H9 (cell line): Measurements from ENCODE around the gene MUC4. TPM values are rescaled to one million over a fixed set of nuclear protein-coding genes. Genes with fewer than 3 reads are reported as not detected.

ENCODE experiments used
- DNase-seq: peaks from one replicate; pipeline ENCODE4 v3.0.0-alpha.2; 2017
- H2AFZ ChIP-seq: one replicate; pipeline ENCODE4 v1.6.1; 2013; ENCODE audit warnings: mild to moderate bottlenecking, low read length, control low read depth, moderate library complexity
- H2AK5ac ChIP-seq: 2 replicates; pipeline ENCODE4 v1.6.1; 2013; ENCODE audit warnings: low read length, control low read depth, mixed read lengths; ENCODE audit not compliant: insufficient read length
- H2BK120ac ChIP-seq: one replicate; pipeline ENCODE4 v1.6.1; 2013; ENCODE audit warnings: low read depth, mild to moderate bottlenecking, low read length, control low read depth, inconsistent platforms; ENCODE audit not compliant: poor library complexity, severe bottlenecking
- H2BK12ac ChIP-seq: 2 replicates; pipeline ENCODE4 v1.6.1; 2013; ENCODE audit warnings: low read length, control low read depth, mixed read lengths, low read depth; ENCODE audit not compliant: insufficient read length
- H2BK15ac ChIP-seq: 2 replicates; pipeline ENCODE4 v1.6.1; 2013; ENCODE audit warnings: low read depth, low read length, control low read depth
- H2BK20ac ChIP-seq: one replicate; pipeline ENCODE4 v1.6.1; 2013; ENCODE audit warnings: low read depth, mild to moderate bottlenecking, low read length, control low read depth, inconsistent platforms; ENCODE audit not compliant: poor library complexity, severe bottlenecking
- H2BK5ac ChIP-seq: 2 replicates; pipeline ENCODE4 v1.6.1; 2013; ENCODE audit warnings: low read length, control low read depth, mixed read lengths; ENCODE audit not compliant: insufficient read length
- H3K14ac ChIP-seq: 2 replicates; pipeline ENCODE4 v1.6.1; 2013; ENCODE audit warnings: low read length, control low read depth; ENCODE audit not compliant: insufficient read depth
- H3K18ac ChIP-seq: 2 replicates; pipeline ENCODE4 v1.6.1; 2013; ENCODE audit warnings: low read depth, mild to moderate bottlenecking, mixed read lengths, low read length, control low read depth; ENCODE audit not compliant: insufficient read length
- H3K23ac ChIP-seq: 2 replicates; pipeline ENCODE4 v1.6.1; 2013; ENCODE audit warnings: low read length, control low read depth, mixed read lengths, low read depth; ENCODE audit not compliant: insufficient read length
- H3K23me2 ChIP-seq: 2 replicates; pipeline ENCODE4 v1.6.1; 2013; ENCODE audit warnings: low read depth, mild to moderate bottlenecking, mixed read lengths, low read length, control low read depth; ENCODE audit not compliant: insufficient read length, poor library complexity, severe bottlenecking
- H3K27ac ChIP-seq: 2 replicates; pipeline ENCODE4 v1.5.1; 2013; ENCODE audit warnings: low read length, control low read depth, mixed read lengths, low read depth; ENCODE audit not compliant: insufficient read length
- H3K27me3 ChIP-seq: 2 replicates; pipeline ENCODE4 v1.6.1; 2013; ENCODE audit warnings: low read length, control low read depth, inconsistent platforms; ENCODE audit not compliant: insufficient read depth
- H3K4ac ChIP-seq: 2 replicates; pipeline ENCODE4 v1.6.1; 2013; ENCODE audit warnings: low read depth, mild to moderate bottlenecking, control low read depth, inconsistent platforms, low read length, moderate library complexity
- H3K4me1 ChIP-seq: 2 replicates; pipeline ENCODE4 v1.6.1; 2013; ENCODE audit warnings: low read length, control low read depth, inconsistent platforms; ENCODE audit not compliant: insufficient read depth
- H3K4me2 ChIP-seq: 2 replicates; pipeline ENCODE4 v1.6.1; 2013; ENCODE audit warnings: low read length, control low read depth, mixed read lengths; ENCODE audit not compliant: insufficient read length, insufficient read depth
- H3K56ac ChIP-seq: 2 replicates; pipeline ENCODE4 v1.6.1; 2013; ENCODE audit warnings: low read depth, mild to moderate bottlenecking, mixed read lengths, low read length, control low read depth; ENCODE audit not compliant: insufficient read length
- H3K79me1 ChIP-seq: 2 replicates; pipeline ENCODE4 v1.6.1; 2013; ENCODE audit warnings: low read depth, mild to moderate bottlenecking, moderate library complexity, low read length, control low read depth, inconsistent platforms; ENCODE audit not compliant: insufficient read depth, poor library complexity, severe bottlenecking
- H3K79me2 ChIP-seq: 2 replicates; pipeline ENCODE4 v1.6.1; 2013; ENCODE audit warnings: low read length, control low read depth, inconsistent platforms; ENCODE audit not compliant: insufficient read depth
- H3K9ac ChIP-seq: 2 replicates; pipeline ENCODE4 v1.6.1; 2013; ENCODE audit warnings: low read length, control low read depth, mixed read lengths; ENCODE audit not compliant: insufficient read length; ENCODE audit errors: extremely low read depth
- H3K9me3 ChIP-seq: one replicate; pipeline ENCODE4 v1.6.1; 2013; ENCODE audit warnings: low read depth, low read length, inconsistent platforms; ENCODE audit not compliant: control insufficient read depth
- H3T11ph ChIP-seq: one replicate; pipeline ENCODE4 v1.6.1; 2013; ENCODE audit warnings: mild to moderate bottlenecking, low read length, control low read depth, inconsistent platforms
- H4K20me1 ChIP-seq: one replicate; pipeline ENCODE4 v1.6.1; 2013; ENCODE audit not compliant: control insufficient read depth, insufficient read length, insufficient read depth
- H4K5ac ChIP-seq: 2 replicates; pipeline ENCODE4 v1.6.1; 2013; ENCODE audit warnings: low read depth, mild to moderate bottlenecking, mixed read lengths, low read length, control low read depth; ENCODE audit not compliant: insufficient read length
- H4K8ac ChIP-seq: replicated peaks from 2 replicates; pipeline ENCODE4 v1.6.1; 2013; ENCODE audit warnings: low read length, control low read depth, mixed read lengths, low read depth; ENCODE audit not compliant: insufficient read length
- H4K91ac ChIP-seq: 2 replicates; pipeline ENCODE4 v1.6.1; 2013; ENCODE audit warnings: low read depth, mild to moderate bottlenecking, moderate library complexity, mixed read lengths, low read length, control low read depth; ENCODE audit not compliant: insufficient read length
- H3K27ac Mint-ChIP-seq, 3 experiments: 2 replicates in 2 of 3; 3 replicates in 1 of 3; pipeline ENCODE4 v1.8.0; 2020 to 2021; ENCODE audit warnings: mixed read lengths in 3 of 3, mild to moderate bottlenecking in 1 of 3, moderate library complexity in 1 of 3
- H3K27me3 Mint-ChIP-seq: 2 replicates; pipeline ENCODE4 v1.8.0; 2021; ENCODE audit warnings: low read depth, mild to moderate bottlenecking, moderate library complexity, mixed read lengths
- H3K36me3 Mint-ChIP-seq, 3 experiments: 2 replicates in 2 of 3; 3 replicates in 1 of 3; pipeline ENCODE4 v1.8.0; 2020 to 2021; ENCODE audit warnings: low read depth in 3 of 3, mixed read lengths in 3 of 3; ENCODE audit not compliant: insufficient read depth in 1 of 3
- H3K4me1 Mint-ChIP-seq, 2 experiments: 2 replicates each; pipeline ENCODE4 v1.8.0; 2020; ENCODE audit warnings: mixed read lengths in 2 of 2
- H3K4me3 Mint-ChIP-seq, 2 experiments: 2 replicates in 1 of 2; 3 replicates in 1 of 2; pipeline ENCODE4 v1.8.0; 2020 to 2021; ENCODE audit warnings: mild to moderate bottlenecking in 2 of 2, mixed read lengths in 2 of 2, moderate library complexity in 1 of 2
- H3K9me3 Mint-ChIP-seq, 2 experiments: 2 replicates in 1 of 2; 3 replicates in 1 of 2; pipeline ENCODE4 v1.8.0; 2020; ENCODE audit warnings: mild to moderate bottlenecking in 2 of 2, mixed read lengths in 2 of 2, moderate library complexity in 1 of 2
- WGBS: extraction: QIAGEN DNeasy Blood & Tissue Kit; methylation state at CpG from one replicate; pipeline ENCODE4 v1.1.7; 2013; ENCODE audit warnings: missing lambda C conversion rate, low lambda C conversion rate, mixed read lengths; ENCODE audit not compliant: insufficient read length; ENCODE audit errors: extremely low coverage; 5-methylcytosine and 5-hydroxymethylcytosine counted together
- total RNA-seq: library from RNA; stranded (reverse); gene quantifications from 2 replicates; pipeline ENCODE4 v1.2.1, GENCODE V29; 2021
- TF ChIP-seq, protein P1 (sequence below): fragments of 200-600 bp; sonication (generic); conservative IDR thresholded peaks from 3 replicates; pipeline ENCODE4 v1.8.0; 2021; ENCODE audit warnings: antibody characterized with exemption, mild to moderate bottlenecking

MUC4 gene
- total RNA-seq, 1 experiment from 2014 or later = 1.2 TPM

DNA sequence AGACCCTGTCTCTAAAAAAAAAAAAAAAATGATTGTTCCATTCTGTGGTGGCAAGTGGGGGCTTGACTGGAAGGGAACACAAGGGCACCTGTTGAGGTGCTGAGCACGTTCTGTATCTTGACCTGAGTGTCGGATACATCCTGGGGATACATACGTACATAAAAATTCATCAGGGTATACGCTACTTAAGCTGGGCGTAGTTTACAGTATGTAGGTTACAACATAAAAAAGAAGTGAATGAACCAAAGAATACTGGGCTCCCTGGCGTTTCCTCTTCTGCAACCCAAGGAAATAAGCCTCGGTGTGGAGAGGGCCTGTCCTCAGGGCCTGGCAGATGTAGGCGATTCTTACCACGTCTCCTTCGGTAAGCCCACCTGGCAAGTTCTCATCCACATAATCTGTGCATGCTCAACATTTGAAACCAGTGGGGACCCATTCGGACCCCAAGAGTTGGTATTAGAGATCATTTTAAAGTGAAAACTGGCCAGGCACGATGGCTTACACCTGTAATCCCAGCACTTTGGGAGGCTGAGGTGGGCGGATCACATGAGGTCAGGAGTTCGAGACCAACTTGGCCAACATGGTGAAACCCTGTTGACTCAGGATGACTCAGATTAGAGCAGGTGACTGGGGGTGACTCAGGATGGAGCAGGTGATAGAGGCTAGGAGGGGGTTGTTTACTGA, 96.0 kb downstream of the MUC4 start:
- Histone ChIP-seq H3K9me3 (no peaks in the 10 kb centered on the region), H3K4me2 (no peak overlapping the region), H3K4ac (no peak overlapping the region), H3K79me2 (no peaks in the 10 kb centered on the region), H3K56ac (no peak overlapping the region), H2AK5ac (no peak overlapping the region), H4K20me1 (no peaks in the 10 kb centered on the region), H4K5ac (peak overlapping the region; percentile 15), H3K79me1 (no peaks in the 10 kb centered on the region), H4K91ac (no peak overlapping the region), H3K27me3 (no peaks in the 10 kb centered on the region), H2BK5ac (no peak overlapping the region), H3K23ac (no peak overlapping the region), H3K9ac (no peak overlapping the region), H2BK12ac (no peak overlapping the region), H3K18ac (no peak overlapping the region), H2BK120ac (no peak overlapping the region), H3K4me1 (peaks cover 6% of the 10 kb centered on the region; the same call in 1 of the 2 replicates), H4K8ac (no peak overlapping the region), H3T11ph (no peak overlapping the region), H3K27ac (no peak overlapping the region), H2BK20ac (no peak overlapping the region), H2AFZ (no peak overlapping the region), H2BK15ac (no peak overlapping the region), H3K23me2 (no peaks in the 10 kb centered on the region), H3K14ac (no peak overlapping the region)
- Mint-ChIP-seq H3K4me3 (no peak overlapping the region), H3K9me3 (peaks cover 0 to 6% of the 10 kb centered on the region in 2 experiments; a peak in 3 of 5 replicates), H3K4me1 (peaks cover 30 to 31% of the 10 kb centered on the region in 2 experiments), H3K27me3 (peaks cover 45% of the 10 kb centered on the region), H3K27ac (no peak overlapping the region; a peak in 1 of 7 replicates), H3K36me3 (peaks cover 0 to 5% (median 0%) of the 10 kb centered on the region in 3 experiments; a peak in 2 of 7 replicates)
- no peak for DNase-seq
- no CpG with 5 or more reads among the region's 14 CpGs for WGBS
- TF ChIP-seq, protein P1, sequence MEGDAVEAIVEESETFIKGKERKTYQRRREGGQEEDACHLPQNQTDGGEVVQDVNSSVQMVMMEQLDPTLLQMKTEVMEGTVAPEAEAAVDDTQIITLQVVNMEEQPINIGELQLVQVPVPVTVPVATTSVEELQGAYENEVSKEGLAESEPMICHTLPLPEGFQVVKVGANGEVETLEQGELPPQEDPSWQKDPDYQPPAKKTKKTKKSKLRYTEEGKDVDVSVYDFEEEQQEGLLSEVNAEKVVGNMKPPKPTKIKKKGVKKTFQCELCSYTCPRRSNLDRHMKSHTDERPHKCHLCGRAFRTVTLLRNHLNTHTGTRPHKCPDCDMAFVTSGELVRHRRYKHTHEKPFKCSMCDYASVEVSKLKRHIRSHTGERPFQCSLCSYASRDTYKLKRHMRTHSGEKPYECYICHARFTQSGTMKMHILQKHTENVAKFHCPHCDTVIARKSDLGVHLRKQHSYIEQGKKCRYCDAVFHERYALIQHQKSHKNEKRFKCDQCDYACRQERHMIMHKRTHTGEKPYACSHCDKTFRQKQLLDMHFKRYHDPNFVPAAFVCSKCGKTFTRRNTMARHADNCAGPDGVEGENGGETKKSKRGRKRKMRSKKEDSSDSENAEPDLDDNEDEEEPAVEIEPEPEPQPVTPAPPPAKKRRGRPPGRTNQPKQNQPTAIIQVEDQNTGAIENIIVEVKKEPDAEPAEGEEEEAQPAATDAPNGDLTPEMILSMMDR = no peak
